HEK293 (cell line): ENCODE measurements around the gene GAL3ST3.
"Not testable (repeated sequence)": the region's sequence is repeated elsewhere in the genome, so short reads cannot be mapped to it uniquely, and the experiment has no call there.

Source experiments
- CTCF ChIA-PET: fragments of 350-600 bp; formaldehyde crosslinking; extraction: SDS; loops from one replicate; lab custom pipeline; 2021; ENCODE audit warnings: antibody characterized with exemption; lab: Yijun Ruan, JAX
- POLR2A ChIA-PET: fragments of 300-600 bp; formaldehyde crosslinking; extraction: SDS; loops from one replicate; lab custom pipeline; 2020; ENCODE audit warnings: antibody characterized with exemption, inconsistent platforms; lab: Yijun Ruan, JAX
- H3K27ac ChIP-seq: fragments of 200-500 bp; sonication (Bioruptor generic); 2 replicates; pipeline ENCODE4 v1.5.1; 2014; ENCODE audit warnings: low read depth, low read length, control low read depth, inconsistent platforms; ENCODE audit errors: extremely low read depth
- H3K36me3 ChIP-seq, 2 experiments: fragments of 200-500 bp in 1 of 2; sonication (Bioruptor generic) in 1 of 2; 1 replicate in 1 of 2; 2 replicates in 1 of 2; pipeline ENCODE4 v1.5.1; 2014 to 2017; ENCODE audit warnings: inconsistent platforms in 2 of 2, low read length in 2 of 2; ENCODE audit not compliant: control insufficient read depth in 2 of 2, insufficient read depth in 1 of 2
- H3K4me1 ChIP-seq: fragments of 200-500 bp; sonication (Bioruptor generic); 2 replicates; pipeline ENCODE4 v1.5.1; 2014; ENCODE audit warnings: mild to moderate bottlenecking, low read length, inconsistent platforms; ENCODE audit not compliant: control insufficient read depth, insufficient read depth
- H3K4me3 ChIP-seq: 2 replicates; pipeline ENCODE4 v1.5.1; 2011; ENCODE audit warnings: low read depth, mild to moderate bottlenecking, control low read depth, low read length, moderate library complexity
- H3K9me3 ChIP-seq: fragments of 200-500 bp; sonication (Bioruptor generic); 2 replicates; pipeline ENCODE4 v1.5.1; 2014; ENCODE audit warnings: low read depth, low read length, inconsistent platforms; ENCODE audit not compliant: control insufficient read depth, insufficient read depth
- GLI4 ChIP-seq: fragments of 450-650 bp; formaldehyde crosslinking; IDR thresholded peaks from 2 replicates; pipeline ENCODE4 v1.5.1; 2016; ENCODE audit warnings: missing biosample characterization, missing genetic modification characterization
- ZEB2 ChIP-seq: fragments of 450-650 bp; formaldehyde crosslinking; IDR thresholded peaks from 2 replicates; pipeline ENCODE4 v1.5.1; 2016; ENCODE audit warnings: missing biosample characterization, missing genetic modification characterization
- ZNF184 ChIP-seq: fragments of 450-650 bp; IDR thresholded peaks from 2 replicates; pipeline ENCODE4 v1.5.1; 2018; ENCODE audit warnings: missing biosample characterization, mild to moderate bottlenecking, missing genetic modification characterization
- ZNF292 ChIP-seq: fragments of 450-650 bp; formaldehyde crosslinking; IDR thresholded peaks from 2 replicates; pipeline ENCODE4 v1.5.1; 2016; ENCODE audit warnings: low read depth, missing biosample characterization, missing genetic modification characterization, borderline replicate concordance
- ZNF501 ChIP-seq: fragments of 450-650 bp; formaldehyde crosslinking; IDR thresholded peaks from 2 replicates; pipeline ENCODE4 v1.5.1; 2016; ENCODE audit warnings: missing biosample characterization, missing genetic modification characterization
- ZNF623 ChIP-seq: fragments of 450-650 bp; formaldehyde crosslinking; IDR thresholded peaks from 2 replicates; pipeline ENCODE4 v1.5.1; 2016; ENCODE audit warnings: missing biosample characterization, missing genetic modification characterization
- ZNF654 ChIP-seq: fragments of 450-650 bp; formaldehyde crosslinking; IDR thresholded peaks from 2 replicates; pipeline ENCODE4 v1.5.1; 2016; ENCODE audit warnings: low read depth, missing biosample characterization, missing genetic modification characterization
- ZNF701 ChIP-seq: fragments of 450-650 bp; formaldehyde crosslinking; IDR thresholded peaks from 2 replicates; pipeline ENCODE4 v1.5.1; 2016; ENCODE audit warnings: missing biosample characterization, missing genetic modification characterization
- ZNF747 ChIP-seq: fragments of 450-650 bp; formaldehyde crosslinking; IDR thresholded peaks from 2 replicates; pipeline ENCODE4 v1.5.1; 2016; ENCODE audit warnings: missing biosample characterization, missing genetic modification characterization
- ZNF776 ChIP-seq: fragments of 450-650 bp; formaldehyde crosslinking; IDR thresholded peaks from 2 replicates; pipeline ENCODE4 v1.5.0; 2017; ENCODE audit warnings: missing biosample characterization, missing genetic modification characterization, borderline replicate concordance
- ZNF785 ChIP-seq: fragments of 450-650 bp; formaldehyde crosslinking; IDR thresholded peaks from 2 replicates; pipeline ENCODE4 v1.5.1; 2016; ENCODE audit warnings: missing biosample characterization, missing genetic modification characterization
- ZNF837 ChIP-seq: fragments of 450-650 bp; formaldehyde crosslinking; IDR thresholded peaks from 2 replicates; pipeline ENCODE4 v1.5.1; 2016; ENCODE audit warnings: missing biosample characterization, missing genetic modification characterization
- ZSCAN16 ChIP-seq: fragments of 450-650 bp; formaldehyde crosslinking; IDR thresholded peaks from 2 replicates; pipeline ENCODE4 v1.5.1; 2016; ENCODE audit warnings: missing biosample characterization, missing genetic modification characterization
- TF ChIP-seq, protein P1 (sequence below): fragments of 450-650 bp; formaldehyde crosslinking; IDR thresholded peaks from 2 replicates; pipeline ENCODE4 v1.5.1; 2016; ENCODE audit warnings: missing biosample characterization, missing genetic modification characterization
- TF ChIP-seq, protein P2 (sequence below): fragments of 450-650 bp; formaldehyde crosslinking; IDR thresholded peaks from 2 replicates; pipeline ENCODE4 v1.5.1; 2016; ENCODE audit warnings: missing biosample characterization, missing genetic modification characterization
- TF ChIP-seq, protein P3 (sequence below): fragments of 450-650 bp; formaldehyde crosslinking; conservative IDR thresholded peaks from 2 replicates; pipeline ENCODE4 v1.5.1; 2016; ENCODE audit warnings: low read depth, missing biosample characterization, missing genetic modification characterization
- TF ChIP-seq, protein P4 (sequence below): fragments of 450-650 bp; formaldehyde crosslinking; IDR thresholded peaks from 2 replicates; pipeline ENCODE4 v1.5.1; 2016; ENCODE audit warnings: missing biosample characterization, missing genetic modification characterization, low read depth

GAL3ST3 gene

DNA sequence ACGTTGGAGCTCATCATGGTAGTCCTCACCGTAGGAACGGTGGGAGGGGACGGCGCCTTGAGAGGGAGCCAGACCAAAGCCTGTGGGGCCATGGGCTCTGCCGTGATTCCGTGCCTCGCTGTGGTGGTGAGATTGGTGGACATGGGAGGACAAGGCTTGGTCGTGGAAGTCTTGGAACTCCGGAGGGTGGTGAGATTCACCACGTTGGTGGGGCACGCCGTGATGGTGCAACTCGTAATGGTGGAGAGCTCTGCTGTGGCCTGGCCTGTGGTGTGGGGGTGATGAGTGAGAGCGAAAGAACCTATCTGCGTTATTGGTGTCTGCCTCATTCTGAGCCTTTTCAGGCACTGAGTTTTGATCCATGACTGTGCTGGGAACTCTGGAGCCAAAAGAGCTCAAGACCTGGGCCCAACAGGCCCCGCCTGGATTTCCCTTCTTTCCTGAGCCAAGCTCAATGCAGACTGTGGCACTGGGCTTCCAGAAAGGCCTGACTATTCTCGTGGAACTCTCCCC, 22.9 kb downstream of the GAL3ST3 start, which contains the start of gene CATSPER1:
CATSPER1 (minus strand) TSS at position 463 of the 513 bp plus-strand sequence; CDS start at position 363, 100 bp downstream.
- TF ChIP-seq, protein P1, sequence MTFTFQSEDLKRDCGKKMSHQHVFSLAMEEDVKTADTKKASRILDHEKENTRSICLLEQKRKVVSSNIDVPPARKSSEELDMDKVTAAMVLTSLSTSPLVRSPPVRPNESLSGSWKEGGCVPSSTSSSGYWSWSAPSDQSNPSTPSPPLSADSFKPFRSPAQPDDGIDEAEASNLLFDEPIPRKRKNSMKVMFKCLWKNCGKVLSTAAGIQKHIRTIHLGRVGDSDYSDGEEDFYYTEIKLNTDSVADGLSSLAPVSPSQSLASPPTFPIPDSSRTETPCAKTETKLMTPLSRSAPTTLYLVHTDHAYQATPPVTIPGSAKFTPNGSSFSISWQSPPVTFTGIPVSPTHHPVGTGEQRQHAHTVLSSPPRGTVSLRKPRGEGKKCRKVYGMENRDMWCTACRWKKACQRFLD (tag by site-specific recombination) = no peak
- TF ChIP-seq ZNF623 (tag by site-specific recombination) (no peak), ZNF501 (tag by site-specific recombination) (no peak), ZNF184 (tag by site-specific recombination) (no peak), ZNF292 (tag by site-specific recombination) (no peak), ZNF747 (tag by site-specific recombination) (no peak), ZNF785 (tag by site-specific recombination) (no peak), ZSCAN16 (tag by site-specific recombination) (no peak), ZNF654 (tag by site-specific recombination) (no peak), ZNF776 (tag by site-specific recombination) (no peak), GLI4 (tag by site-specific recombination) (no peak), ZEB2 (tag by site-specific recombination) (no peak), ZNF837 (tag by site-specific recombination) (no peak), ZNF701 (tag by site-specific recombination) (no peak)
- TF ChIP-seq, protein P2, sequence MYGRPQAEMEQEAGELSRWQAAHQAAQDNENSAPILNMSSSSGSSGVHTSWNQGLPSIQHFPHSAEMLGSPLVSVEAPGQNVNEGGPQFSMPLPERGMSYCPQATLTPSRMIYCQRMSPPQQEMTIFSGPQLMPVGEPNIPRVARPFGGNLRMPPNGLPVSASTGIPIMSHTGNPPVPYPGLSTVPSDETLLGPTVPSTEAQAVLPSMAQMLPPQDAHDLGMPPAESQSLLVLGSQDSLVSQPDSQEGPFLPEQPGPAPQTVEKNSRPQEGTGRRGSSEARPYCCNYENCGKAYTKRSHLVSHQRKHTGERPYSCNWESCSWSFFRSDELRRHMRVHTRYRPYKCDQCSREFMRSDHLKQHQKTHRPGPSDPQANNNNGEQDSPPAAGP (tag by site-specific recombination) = no peak
- TF ChIP-seq, protein P3, sequence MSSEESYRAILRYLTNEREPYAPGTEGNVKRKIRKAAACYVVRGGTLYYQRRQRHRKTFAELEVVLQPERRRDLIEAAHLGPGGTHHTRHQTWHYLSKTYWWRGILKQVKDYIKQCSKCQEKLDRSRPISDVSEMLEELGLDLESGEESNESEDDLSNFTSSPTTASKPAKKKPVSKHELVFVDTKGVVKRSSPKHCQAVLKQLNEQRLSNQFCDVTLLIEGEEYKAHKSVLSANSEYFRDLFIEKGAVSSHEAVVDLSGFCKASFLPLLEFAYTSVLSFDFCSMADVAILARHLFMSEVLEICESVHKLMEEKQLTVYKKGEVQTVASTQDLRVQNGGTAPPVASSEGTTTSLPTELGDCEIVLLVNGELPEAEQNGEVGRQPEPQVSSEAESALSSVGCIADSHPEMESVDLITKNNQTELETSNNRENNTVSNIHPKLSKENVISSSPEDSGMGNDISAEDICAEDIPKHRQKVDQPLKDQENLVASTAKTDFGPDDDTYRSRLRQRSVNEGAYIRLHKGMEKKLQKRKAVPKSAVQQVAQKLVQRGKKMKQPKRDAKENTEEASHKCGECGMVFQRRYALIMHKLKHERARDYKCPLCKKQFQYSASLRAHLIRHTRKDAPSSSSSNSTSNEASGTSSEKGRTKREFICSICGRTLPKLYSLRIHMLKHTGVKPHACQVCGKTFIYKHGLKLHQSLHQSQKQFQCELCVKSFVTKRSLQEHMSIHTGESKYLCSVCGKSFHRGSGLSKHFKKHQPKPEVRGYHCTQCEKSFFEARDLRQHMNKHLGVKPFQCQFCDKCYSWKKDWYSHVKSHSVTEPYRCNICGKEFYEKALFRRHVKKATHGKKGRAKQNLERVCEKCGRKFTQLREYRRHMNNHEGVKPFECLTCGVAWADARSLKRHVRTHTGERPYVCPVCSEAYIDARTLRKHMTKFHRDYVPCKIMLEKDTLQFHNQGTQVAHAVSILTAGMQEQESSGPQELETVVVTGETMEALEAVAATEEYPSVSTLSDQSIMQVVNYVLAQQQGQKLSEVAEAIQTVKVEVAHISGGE (tag by site-specific recombination) = no peak
- TF ChIP-seq, protein P4, sequence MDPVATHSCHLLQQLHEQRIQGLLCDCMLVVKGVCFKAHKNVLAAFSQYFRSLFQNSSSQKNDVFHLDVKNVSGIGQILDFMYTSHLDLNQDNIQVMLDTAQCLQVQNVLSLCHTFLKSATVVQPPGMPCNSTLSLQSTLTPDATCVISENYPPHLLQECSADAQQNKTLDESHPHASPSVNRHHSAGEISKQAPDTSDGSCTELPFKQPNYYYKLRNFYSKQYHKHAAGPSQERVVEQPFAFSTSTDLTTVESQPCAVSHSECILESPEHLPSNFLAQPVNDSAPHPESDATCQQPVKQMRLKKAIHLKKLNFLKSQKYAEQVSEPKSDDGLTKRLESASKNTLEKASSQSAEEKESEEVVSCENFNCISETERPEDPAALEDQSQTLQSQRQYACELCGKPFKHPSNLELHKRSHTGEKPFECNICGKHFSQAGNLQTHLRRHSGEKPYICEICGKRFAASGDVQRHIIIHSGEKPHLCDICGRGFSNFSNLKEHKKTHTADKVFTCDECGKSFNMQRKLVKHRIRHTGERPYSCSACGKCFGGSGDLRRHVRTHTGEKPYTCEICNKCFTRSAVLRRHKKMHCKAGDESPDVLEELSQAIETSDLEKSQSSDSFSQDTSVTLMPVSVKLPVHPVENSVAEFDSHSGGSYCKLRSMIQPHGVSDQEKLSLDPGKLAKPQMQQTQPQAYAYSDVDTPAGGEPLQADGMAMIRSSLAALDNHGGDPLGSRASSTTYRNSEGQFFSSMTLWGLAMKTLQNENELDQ (tag by site-specific recombination) = no peak
- CTCF ChIA-PET = interaction anchor here (0.5 to 3.0 kb wide), 7 partner anchors 16 to 138 kb away, joined by 3 to 14 read pairs (median 3); partner anchors contain the start of gene FIBP
- Histone ChIP-seq H3K9me3 (no peaks in the 10 kb centered on the region), H3K4me3 (no peak within 1 kb of the TSS), H3K27ac (no peak within 1 kb of the TSS), H3K36me3 (no peaks in the 10 kb centered on the region), H3K4me1 (no peaks in the 10 kb centered on the region)
- POLR2A ChIA-PET = no interaction called here

DNA sequence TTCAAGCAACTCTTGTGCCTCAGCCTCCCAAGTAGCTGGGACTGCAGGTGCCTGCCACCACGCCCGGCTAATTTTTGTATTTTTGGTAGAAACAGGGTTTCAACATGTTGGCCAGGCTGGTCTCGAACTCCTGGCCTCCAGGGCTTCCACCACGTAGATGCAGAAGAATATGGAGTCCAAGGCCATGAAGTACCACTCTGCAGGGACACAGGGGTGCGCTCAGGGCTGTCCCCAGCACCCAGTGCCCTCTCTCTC, 25.8 kb downstream of the GAL3ST3 start:
- H3K4me1 ChIP-seq, H3K27ac ChIP-seq, H3K36me3 ChIP-seq, POLR2A ChIA-PET, H3K9me3 ChIP-seq, H3K4me3 ChIP-seq: not testable (repeated sequence)
- CTCF ChIA-PET = interaction anchor here (0.6 to 3.7 kb wide), 24 partner anchors 8 to 380 kb away, joined by 3 to 49 read pairs (median 6); partner anchors contain the start of genes BANF1, CST6, EIF1AD and FIBP
